DND-41 (cell line): ENCODE results near the gene ZHX3.

Experiments
- ATAC-seq: fragments of 200-7000 bp; cut with Tn5 transposase; 3 replicates; pipeline ENCODE4 v1.9.1; 2021; ENCODE audit warnings: low read depth; ENCODE audit not compliant: insufficient read depth
- DNase-seq: peaks from one replicate; pipeline ENCODE4 v3.0.0-alpha.2; 2020
- H2AFZ ChIP-seq: 2 replicates; pipeline ENCODE4 v1.6.0; 2012; ENCODE audit warnings: low read depth, low read length
- H3K27ac ChIP-seq: 2 replicates; pipeline ENCODE4 v1.5.1; 2012; ENCODE audit warnings: low read length, inconsistent platforms
- H3K27me3 ChIP-seq: fragments of 200-600 bp; sonication (generic); 2 replicates; pipeline ENCODE4 v1.6.0; 2012; ENCODE audit warnings: low read length, mild to moderate bottlenecking, inconsistent platforms; ENCODE audit not compliant: insufficient read depth, poor library complexity
- H3K36me3 ChIP-seq: 2 replicates; pipeline ENCODE4 v1.5.1; 2012; ENCODE audit warnings: low read length, inconsistent platforms; ENCODE audit not compliant: insufficient read depth
- H3K4me1 ChIP-seq: 2 replicates; pipeline ENCODE4 v1.5.1; 2012; ENCODE audit warnings: mild to moderate bottlenecking, low read length; ENCODE audit not compliant: insufficient read depth
- H3K4me2 ChIP-seq: 2 replicates; pipeline ENCODE4 v1.6.0; 2012; ENCODE audit warnings: mild to moderate bottlenecking, moderate library complexity, low read length, inconsistent platforms; ENCODE audit not compliant: insufficient read depth
- H3K4me3 ChIP-seq, 2 experiments: fragments of 200-600 bp in 1 of 2; shearing (Covaris generic) in 1 of 2; 2 replicates each; pipeline ENCODE4 v1.5.1; 2012 to 2016; ENCODE audit warnings: inconsistent platforms in 2 of 2, low read length in 2 of 2, mild to moderate bottlenecking in 2 of 2, low read depth in 1 of 2, moderate library complexity in 1 of 2
- H3K79me2 ChIP-seq: 2 replicates; pipeline ENCODE4 v1.6.0; 2012; ENCODE audit warnings: low read length, inconsistent platforms; ENCODE audit not compliant: insufficient read depth
- H3K9ac ChIP-seq: 2 replicates; pipeline ENCODE4 v1.6.0; 2012; ENCODE audit warnings: low read depth, mild to moderate bottlenecking, inconsistent platforms, low read length, moderate library complexity
- H3K9me3 ChIP-seq: 2 replicates; pipeline ENCODE4 v1.5.1; 2012; ENCODE audit warnings: low read length, moderate library complexity, mild to moderate bottlenecking, inconsistent platforms; ENCODE audit not compliant: insufficient read depth, severe bottlenecking
- H4K20me1 ChIP-seq: 2 replicates; pipeline ENCODE4 v1.6.0; 2012; ENCODE audit warnings: low read length; ENCODE audit not compliant: insufficient read depth
- CTCF ChIP-seq: IDR thresholded peaks from 2 replicates; pipeline ENCODE4 v1.5.1; 2012; ENCODE audit warnings: borderline replicate concordance, low read length, moderate library complexity, mild to moderate bottlenecking; ENCODE audit not compliant: poor library complexity, severe bottlenecking; ENCODE audit errors: extremely low read depth
- EZH2 ChIP-seq: IDR thresholded peaks from 3 replicates; pipeline ENCODE4 v1.6.1; 2012; ENCODE audit warnings: borderline replicate concordance, low read depth, mild to moderate bottlenecking, moderate library complexity, low read length, inconsistent platforms; ENCODE audit not compliant: severe bottlenecking

ZHX3 gene

GRCh38 chr20:41201760-41202159 lies 115.8 kb downstream of the ZHX3 start:
- TF ChIP-seq CTCF (no peak), EZH2 (no peak)
- DNase-seq, result no peak
- Histone ChIP-seq H3K4me1 (no peaks in the 10 kb centered on the region), H3K27me3 (no peaks in the 10 kb centered on the region), H3K9me3 (peaks cover 9% of the 10 kb centered on the region), H3K9ac (no peak overlapping the region), H3K27ac (no peak overlapping the region), H3K4me2 (no peak overlapping the region), H3K36me3 (peaks cover 24% of the 10 kb centered on the region), H4K20me1 (no peaks in the 10 kb centered on the region), H3K4me3 (no peak overlapping the region), H2AFZ (no peak overlapping the region), H3K79me2 (no peaks in the 10 kb centered on the region)
- no peak for ATAC-seq

- ATAC-seq (no peak), DNase-seq (no peak)
- H3K79me2 ChIP-seq, result no peaks in the 10 kb centered on the region
- no peak overlapping the region for H3K4me2 ChIP-seq
- H3K4me3 ChIP-seq, result no peak overlapping the region
- H2AFZ ChIP-seq, result no peak overlapping the region
- no peaks in the 10 kb centered on the region for H3K27me3 ChIP-seq
- H4K20me1 ChIP-seq, result no peaks in the 10 kb centered on the region
- H3K4me1 ChIP-seq, result no peaks in the 10 kb centered on the region
- H3K9me3 ChIP-seq, result peaks cover 9% of the 10 kb centered on the region
- H3K36me3 ChIP-seq, result peaks cover 24% of the 10 kb centered on the region
- no peak overlapping the region for H3K9ac ChIP-seq
- no peak overlapping the region for H3K27ac ChIP-seq
- TF ChIP-seq CTCF (no peak), EZH2 (no peak)
These were observed 116.9 kb downstream of the ZHX3 start for GRCh38 chr20:41200446-41201202.

- H3K9me3 ChIP-seq, result peaks cover 9% of the 10 kb centered on the region
- H3K4me3 ChIP-seq, result no peak overlapping the region
- no peaks in the 10 kb centered on the region for H3K4me1 ChIP-seq
- H3K4me2 ChIP-seq, result no peak overlapping the region
- TF ChIP-seq CTCF (no peak), EZH2 (no peak)
- no peak for ATAC-seq
- no peak for DNase-seq
- H4K20me1 ChIP-seq, result no peaks in the 10 kb centered on the region
- no peak overlapping the region for H2AFZ ChIP-seq
- peaks cover 10% of the 10 kb centered on the region for H3K36me3 ChIP-seq
- H3K9ac ChIP-seq, result no peak overlapping the region
- no peak overlapping the region for H3K27ac ChIP-seq
- no peaks in the 10 kb centered on the region for H3K27me3 ChIP-seq
- no peaks in the 10 kb centered on the region for H3K79me2 ChIP-seq
These were observed 119.1 kb downstream of the ZHX3 start for GRCh38 chr20:41198443-41198842.

- no peak overlapping the region for H3K4me3 ChIP-seq
- TF ChIP-seq CTCF (no peak), EZH2 (no peak)
- peaks cover 4% of the 10 kb centered on the region; the same call in 1 of the 2 replicates for H3K36me3 ChIP-seq
- peaks cover 17% of the 10 kb centered on the region for H3K9me3 ChIP-seq
- no peaks in the 10 kb centered on the region for H3K4me1 ChIP-seq
- no peak overlapping the region for H2AFZ ChIP-seq
- ATAC-seq, result no peak
- no peak for DNase-seq
- H4K20me1 ChIP-seq, result no peaks in the 10 kb centered on the region
- H3K27ac ChIP-seq, result no peak overlapping the region
- H3K79me2 ChIP-seq, result no peaks in the 10 kb centered on the region
- no peak overlapping the region for H3K4me2 ChIP-seq
- no peak overlapping the region for H3K9ac ChIP-seq
- no peaks in the 10 kb centered on the region for H3K27me3 ChIP-seq
These were observed 120.8 kb downstream of the ZHX3 start for GRCh38 chr20:41196653-41197225.
